Uterus (tissue), 2 donors: Measurements from ENCODE around the gene EYS.

Experiments used
- CTCF ChIP-seq, 4 experiments: fragments of 200-600 bp in 2 of 4; fragments of 450-650 bp in 2 of 4; sonication (generic) in 2 of 4; IDR thresholded peaks; one replicate each; pipeline ENCODE4 v1.5.1; 2016 to 2019; ENCODE audit warnings: antibody characterized with exemption in 4 of 4, mild to moderate bottlenecking in 2 of 4, moderate library complexity in 1 of 4
- POLR2A ChIP-seq, 2 donors: fragments of 450-650 bp; IDR thresholded peaks; one replicate each; pipeline ENCODE4 v1.6.1; 2016; ENCODE audit warnings: antibody characterized with exemption in 2 of 2, mild to moderate bottlenecking in 1 of 2, moderate library complexity in 1 of 2

GRCh38 chr6:63792736-63793464 lies 1914.1 kb downstream of the EYS start:
- TF ChIP-seq CTCF (IDR thresholded peaks at IDR 0.05) (no peak), POLR2A (IDR thresholded peaks at IDR 0.05) (no peak)
